Measurements from ENCODE around the gene PDCD1.
A peak's percentile ranks its signal among the peaks of the same experiment; 100 is the strongest.
"Not testable (repeated sequence)": the region's sequence is repeated elsewhere in the genome, so short reads cannot be mapped to it uniquely, and the experiment has no call there.

The PDCD1 gene

GRCh38 chr2:241877989-241878970, 19.6 kb upstream of the PDCD1 start:
- DNase-seq (ENCODE audit: low read depth, low spot score), result peak; percentile 74

GRCh38 chr2:241877197-241877685, 18.5 kb upstream of the PDCD1 start:
- no peak for DNase-seq (ENCODE audit: low read depth, low spot score)

- no peak for DNase-seq (ENCODE audit: low read depth, low spot score)
Measured at GRCh38 chr2:241876528-241877196, 18.0 kb upstream of the PDCD1 start.

- DNase-seq (ENCODE audit: low read depth, low spot score), result not testable (repeated sequence)
Measured at GRCh38 chr2:241875754-241876527, 17.2 kb upstream of the PDCD1 start.

- DNase-seq (ENCODE audit: low read depth, low spot score), result no peak
Measured at GRCh38 chr2:241874277-241874925, 15.7 kb upstream of the PDCD1 start.

DNA sequence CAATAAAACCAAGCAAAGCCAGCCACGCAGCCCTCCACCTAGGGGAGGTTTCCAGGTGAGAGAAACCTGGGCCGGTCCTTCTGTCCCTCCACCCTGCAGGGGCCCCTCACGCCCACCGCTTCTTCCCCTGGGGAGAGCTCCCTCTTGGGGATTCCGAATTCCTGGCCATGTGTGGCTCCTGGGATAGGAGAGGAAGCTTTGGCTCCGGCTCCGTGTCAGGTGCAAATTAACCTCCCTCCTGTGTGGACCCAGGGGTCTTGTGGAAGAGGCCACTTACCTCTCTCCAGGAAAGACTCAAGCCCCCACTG, 15.1 kb upstream of the PDCD1 start:
- DNase-seq (ENCODE audit: low read depth, low spot score), result no peak

- no peak for DNase-seq (ENCODE audit: low read depth, low spot score)
Measured at GRCh38 chr2:241873081-241873802, 14.5 kb upstream of the PDCD1 start.

- DNase-seq (ENCODE audit: low read depth, low spot score), result no peak
Measured at GRCh38 chr2:241872313-241872642, 13.6 kb upstream of the PDCD1 start.

DNA sequence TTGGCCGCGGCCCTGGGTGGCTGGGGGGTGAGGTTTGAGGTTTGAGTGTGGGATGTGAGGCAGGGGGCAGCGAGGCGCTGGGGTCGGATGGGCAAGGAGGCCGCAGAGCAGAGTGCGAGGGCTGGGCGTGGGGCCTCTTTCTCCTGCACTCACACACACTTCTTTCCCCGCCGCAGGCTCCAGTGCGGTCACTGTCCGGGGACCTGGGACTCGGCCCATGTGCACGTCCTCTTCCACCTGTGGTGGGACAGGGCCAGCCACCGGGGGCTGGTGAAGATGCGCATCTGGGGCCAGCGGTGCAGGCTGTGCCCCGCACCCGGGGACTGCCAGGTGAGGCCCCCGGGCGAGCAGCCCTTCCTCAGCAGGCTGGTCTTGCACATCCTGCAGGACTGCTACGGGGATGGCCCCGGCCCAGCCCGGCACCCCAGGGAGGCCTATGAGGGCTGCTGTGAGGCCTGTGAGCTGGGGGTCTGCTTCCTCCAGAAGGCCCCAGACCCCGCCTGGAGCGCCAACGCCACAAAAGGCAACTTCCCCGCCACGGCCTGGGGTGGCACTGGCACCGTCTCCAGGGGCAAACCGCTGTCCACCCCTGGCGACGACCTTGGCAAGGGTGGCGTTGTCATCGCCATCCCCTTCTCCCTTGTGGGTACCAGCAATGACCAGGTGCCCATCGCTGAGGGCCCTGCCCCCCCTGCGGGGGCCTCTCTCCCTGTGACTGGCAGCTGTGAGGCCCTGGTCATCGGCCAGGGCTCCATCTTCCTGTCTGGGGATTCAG, 13.0 kb upstream of the PDCD1 start:
- DNase-seq (ENCODE audit: low read depth, low spot score), result no peak

DNA sequence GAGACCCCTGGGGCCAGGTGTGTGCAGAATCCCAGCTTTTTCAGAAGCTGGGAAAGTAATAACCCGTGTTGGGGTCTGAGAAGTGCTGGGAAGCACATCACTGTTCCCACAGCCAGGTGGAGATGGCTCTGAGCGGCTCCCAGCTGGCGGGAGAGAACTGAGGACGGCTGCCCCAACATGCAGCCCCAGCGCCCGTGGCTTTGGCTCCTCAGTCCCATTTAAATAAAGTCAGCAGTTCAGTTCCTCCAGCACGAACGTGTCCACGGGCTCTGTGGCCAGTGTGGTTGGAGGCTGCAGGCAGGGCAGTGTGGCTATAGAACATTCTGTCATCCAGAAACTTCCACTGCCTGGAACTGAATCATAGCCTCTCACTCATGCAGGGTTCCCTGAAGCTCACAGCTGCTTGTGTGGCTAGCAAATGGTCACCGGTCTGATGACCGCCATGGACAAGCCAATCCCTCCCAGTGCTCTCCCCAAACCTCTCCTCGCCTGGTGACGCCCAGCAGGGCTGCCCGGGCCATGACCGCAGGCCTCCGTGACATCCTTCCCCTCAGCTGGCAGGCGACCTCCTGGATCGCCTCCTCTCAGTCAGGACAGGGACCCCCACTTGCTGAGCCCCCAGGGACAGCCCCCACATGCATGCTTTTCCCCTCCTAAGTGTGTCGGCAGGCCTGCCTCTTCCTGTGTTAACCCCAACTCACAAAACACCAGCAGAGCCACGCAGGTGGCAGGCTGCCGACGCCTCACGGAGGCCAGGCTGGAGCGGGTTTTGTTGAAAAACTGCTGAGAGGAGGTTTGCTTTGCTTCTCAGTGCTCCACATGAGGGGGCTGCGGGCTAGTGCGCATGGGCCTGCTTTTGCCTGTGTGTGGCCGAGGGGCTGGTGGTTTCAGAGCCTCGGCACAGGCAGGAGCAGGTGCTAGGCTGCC, 12.2 kb upstream of the PDCD1 start:
- no peak for DNase-seq (ENCODE audit: low read depth, low spot score)

DNA sequence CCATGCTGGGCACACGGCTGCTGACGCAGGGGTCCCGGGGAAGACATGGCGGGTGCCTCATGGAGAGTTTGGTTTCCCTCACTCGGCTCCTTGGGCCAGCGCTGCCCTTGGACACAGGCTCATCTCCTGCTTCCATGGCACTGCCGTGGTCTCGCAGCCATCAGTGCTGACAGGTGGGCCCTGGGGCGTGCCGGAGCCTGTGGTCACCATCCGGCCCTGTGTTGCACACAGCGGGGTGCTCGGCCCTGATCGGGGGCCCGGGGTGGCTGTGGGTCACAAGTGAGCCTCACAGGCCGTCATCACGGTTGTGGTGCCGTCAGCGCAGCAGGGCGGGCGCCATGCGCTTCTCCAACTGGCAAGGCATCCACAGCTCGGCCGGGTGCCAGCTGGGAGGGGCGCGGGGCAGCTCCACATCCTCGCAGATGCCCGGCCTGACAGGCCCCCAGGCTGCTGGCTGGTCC, 11.4 kb upstream of the PDCD1 start:
- no peak for DNase-seq (ENCODE audit: low read depth, low spot score)

GRCh38 chr2:241869087-241869961, 10.6 kb upstream of the PDCD1 start, which contains the start of gene RTP5:
Gene RTP5, plus strand, starts transcription at chr2:241869729. Its CDS starts 28 bp downstream, at chr2:241869757.
- DNase-seq (ENCODE audit: low read depth, low spot score), result no peak

DNA sequence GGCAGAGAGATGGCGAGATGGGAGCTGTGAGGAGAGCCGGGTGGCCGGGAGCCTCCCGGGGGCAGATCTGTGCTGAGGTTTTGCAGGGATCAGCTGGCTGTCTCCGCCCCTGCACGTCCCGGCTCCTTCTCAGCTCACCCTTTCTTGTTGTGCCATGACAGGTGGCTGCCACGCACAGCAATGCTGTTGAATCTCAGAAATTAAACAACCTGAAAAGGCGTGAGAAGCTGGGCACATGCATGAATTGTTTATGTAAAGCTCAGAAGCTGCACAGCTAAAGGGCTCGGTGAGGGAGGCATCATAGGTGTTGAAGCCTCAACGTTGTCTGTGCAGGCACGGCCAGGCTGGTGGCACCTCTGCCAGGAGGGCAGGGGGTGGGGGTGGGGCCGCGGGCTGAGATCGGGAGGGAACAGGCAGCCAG, 10.0 kb upstream of the PDCD1 start:
- DNase-seq (ENCODE audit: low read depth, low spot score), result no peak

- no peak for DNase-seq (ENCODE audit: low read depth, low spot score)
Measured at GRCh38 chr2:241867776-241868420, 9.2 kb upstream of the PDCD1 start.

- no peak for DNase-seq (ENCODE audit: low read depth, low spot score)
Measured at GRCh38 chr2:241866790-241867645, 8.3 kb upstream of the PDCD1 start.
